Measurements from ENCODE around the gene VPS37B. TPM values are rescaled to one million over a fixed set of nuclear protein-coding genes. Genes with fewer than 3 reads are reported as not detected.

The VPS37B gene
- total and polyA plus RNA-seq, 2 of the 8 experiments (the other 6 are each of a cell fraction or from before 2014, with no cell fraction given): 11.9 to 15.7 TPM

GRCh38 chr12:122870867-122871664 lies 24.9 kb downstream of the VPS37B start:
- Histone ChIP-seq H3K56ac (replicated peaks; ENCODE audit: insufficient read length, low read depth, low read length) (no peak overlapping the region), H2BK120ac (replicated peaks; ENCODE audit: low read depth, low read length) (no peak overlapping the region), H4K8ac (ENCODE audit: extremely low read depth, insufficient read depth, low read length) (peak overlapping the region; percentile 29), H2BK5ac (ENCODE audit: low read depth, low read length) (no peak overlapping the region), H4K20me1 (replicated peaks in 1 of 2; ENCODE audit: control insufficient read depth in 1 of 2, insufficient read depth in 2 of 2, low read length in 2 of 2) (peaks cover 56 to 73% of the 10 kb centered on the region in 2 experiments), H2BK20ac (ENCODE audit: low read length) (no peak overlapping the region), H4K5ac (ENCODE audit: insufficient read length, low read depth, low read length) (no peak overlapping the region), H2BK12ac (ENCODE audit: low read depth, low read length) (no peak overlapping the region), H3K14ac (ENCODE audit: insufficient read length) (no peak overlapping the region), H2AK5ac (ENCODE audit: low read depth, low read length) (no peak overlapping the region; the same call in 1 of the 2 replicates), H3K27me3 (replicated peaks in 1 of 4; ENCODE audit: control insufficient read depth in 3 of 4, extremely low read depth in 1 of 4, insufficient read depth in 3 of 4, low read length in 3 of 4) (peaks cover 50 to 85% (median 82%) of the 10 kb centered on the region in 4 experiments), H3K23ac (ENCODE audit: insufficient read length) (no peak overlapping the region), H3K23me2 (ENCODE audit: low read depth, low read length) (no peaks in the 10 kb centered on the region), H2BK15ac (ENCODE audit: low read length) (no peak overlapping the region), H3K27ac (ENCODE audit: low read depth, low read length) (no peak overlapping the region), H3K79me1 (ENCODE audit: low read depth, low read length) (peaks cover 4% of the 10 kb centered on the region), H3K18ac (ENCODE audit: extremely low read depth, low read length) (no peak overlapping the region), H3K4ac (replicated peaks; ENCODE audit: insufficient read length, low read depth, low read length) (no peak overlapping the region), H4K91ac (replicated peaks; ENCODE audit: insufficient read length, low read length) (no peak overlapping the region), H3K36me3 (ENCODE audit: control insufficient read depth in 2 of 4, insufficient read depth in 4 of 4, low read length in 3 of 4) (peaks cover 0 to 24% (median 8%) of the 10 kb centered on the region in 4 experiments; a peak in 4 of 8 replicates), H3K9ac (replicated peaks in 1 of 4; ENCODE audit: extremely low read depth in 1 of 4, low read depth in 3 of 4, low read length in 3 of 4) (no peak overlapping the region), H3K4me1 (replicated peaks in 1 of 4; ENCODE audit: control insufficient read depth in 3 of 4, insufficient read depth in 4 of 4, low read length in 3 of 4) (peaks cover 6 to 25% (median 9%) of the 10 kb centered on the region in 4 experiments), H3K9me3 (ENCODE audit: insufficient read depth in 2 of 2, low read depth in 1 of 2, low read length in 1 of 2) (no peaks in the 10 kb centered on the region), H3K4me3 (ENCODE audit: extremely low read depth in 1 of 4, insufficient read depth in 2 of 4, low read depth in 3 of 4, low read length in 4 of 4) (no peak overlapping the region), H3K4me2 (ENCODE audit: insufficient read depth in 1 of 2, low read depth in 2 of 2, low read length in 2 of 2) (0 out of 4 replicates have a peak overlapping the region, but pooled peaks of 1 of the 2 experiments have one; percentile 32), H2AFZ (ENCODE audit: low read length) (no peak overlapping the region), H3K79me2 (ENCODE audit: control insufficient read depth in 1 of 2, insufficient read depth in 2 of 2, low read length in 2 of 2) (no peaks in the 10 kb centered on the region)
- WGBS, 2 experiments (ENCODE audit: extremely low coverage in 1 of 2, insufficient coverage in 1 of 2, insufficient read length in 1 of 2, insufficient replicate concordance in 2 of 2, low coverage in 1 of 2, low lambda C conversion rate in 2 of 2, missing lambda C conversion rate in 1 of 2): 86% methylated on average over 15 of the region's 15 CpGs; no CpG with 5 or more reads in 1 of the 2 experiments
- TF ChIP-seq KDM4A (IDR thresholded peaks at IDR 0.05; ENCODE audit: low read depth, low read length, severe bottlenecking) (no peak), EZH2 (IDR thresholded peaks at IDR 0.05; ENCODE audit: low read depth, low read length, severe bottlenecking) (peak; percentile 28), CBX8 (IDR thresholded peaks at IDR 0.05; ENCODE audit: borderline replicate concordance, low read depth, low read length) (no peak), ATF2 (IDR thresholded peaks at IDR 0.05; ENCODE audit: low read length) (no peak)
- TF ChIP-seq, protein P1, sequence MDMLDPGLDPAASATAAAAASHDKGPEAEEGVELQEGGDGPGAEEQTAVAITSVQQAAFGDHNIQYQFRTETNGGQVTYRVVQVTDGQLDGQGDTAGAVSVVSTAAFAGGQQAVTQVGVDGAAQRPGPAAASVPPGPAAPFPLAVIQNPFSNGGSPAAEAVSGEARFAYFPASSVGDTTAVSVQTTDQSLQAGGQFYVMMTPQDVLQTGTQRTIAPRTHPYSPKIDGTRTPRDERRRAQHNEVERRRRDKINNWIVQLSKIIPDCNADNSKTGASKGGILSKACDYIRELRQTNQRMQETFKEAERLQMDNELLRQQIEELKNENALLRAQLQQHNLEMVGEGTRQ (IDR thresholded peaks at IDR 0.05; ENCODE audit: low read length): no peak
- no peak for FAIRE-seq
- ChIA-PET CTCF (ENCODE audit: partially characterized antibody) (interaction anchor here (0.6 to 20.1 kb wide), 13 partner anchors 10 to 367 kb away, joined by 3 to 473 read pairs (median 4); no protein-coding TSS in a partner anchor), POLR2A (ENCODE audit: partially characterized antibody) (interaction anchor here (0.9 to 1.9 kb wide), 11 partner anchors 9 to 103 kb away, joined by 3 to 8 read pairs (median 3); partner anchors contain the start of gene ABCB9)
- DNase-seq (ENCODE audit: low read depth in 1 of 2, low spot score in 2 of 2): no peak

Data from H1 (cell line).